Activated CD4-positive, alpha-beta memory T cell treated with anti-CD3 and anti-CD28 coated beads for 36 hours (primary cell): ENCODE results near the gene ERP27. TPM values are rescaled to one million over a fixed set of nuclear protein-coding genes. Genes with fewer than 3 reads are reported as not detected.

Experiments
- CTCF ChIA-PET: fragments of 350-600 bp; sonication (Branson Sonifier 250); formaldehyde crosslinking; loops from one replicate; lab custom pipeline; 2021; ENCODE audit warnings: antibody characterized with exemption, inconsistent platforms; lab: Charles Lee
- POLR2A ChIA-PET: fragments of 350-600 bp; sonication (Branson Sonifier 250); formaldehyde crosslinking; loops from one replicate; lab custom pipeline; 2021; ENCODE audit warnings: antibody characterized with exemption; lab: Charles Lee
- DNase-seq: peaks from one replicate; pipeline ENCODE4 v3.0.0-alpha.2; 2020
- H3K27ac Mint-ChIP-seq: one replicate; pipeline ENCODE4 v1.8.0; 2021; ENCODE audit warnings: mixed read lengths
- H3K27me3 Mint-ChIP-seq: one replicate; pipeline ENCODE4 v1.8.0; 2021; ENCODE audit warnings: mixed read lengths
- H3K36me3 Mint-ChIP-seq: one replicate; pipeline ENCODE4 v1.8.0; 2021; ENCODE audit warnings: mixed read lengths
- H3K4me1 Mint-ChIP-seq: one replicate; pipeline ENCODE4 v1.8.0; 2021; ENCODE audit warnings: low read depth, mixed read lengths
- H3K4me3 Mint-ChIP-seq: one replicate; pipeline ENCODE4 v1.8.0; 2021; ENCODE audit warnings: mild to moderate bottlenecking, mixed read lengths
- H3K9me3 Mint-ChIP-seq: one replicate; pipeline ENCODE4 v1.8.0; 2021; ENCODE audit warnings: mixed read lengths
- intact Hi-C: fragments of 100-400 bp; cut with micrococcal nuclease; formaldehyde crosslinking; loops from one replicate; pipeline ENCODE4 v1.15.1; 2023
- total RNA-seq, 2 experiments: library from RNA; stranded (reverse); gene quantifications; one replicate each; pipeline ENCODE4 v1.2.3, GENCODE V29; 2021

Gene ERP27
- total RNA-seq: 1 to 10 TPM; 1.5 to 2.5 TPM

DNA sequence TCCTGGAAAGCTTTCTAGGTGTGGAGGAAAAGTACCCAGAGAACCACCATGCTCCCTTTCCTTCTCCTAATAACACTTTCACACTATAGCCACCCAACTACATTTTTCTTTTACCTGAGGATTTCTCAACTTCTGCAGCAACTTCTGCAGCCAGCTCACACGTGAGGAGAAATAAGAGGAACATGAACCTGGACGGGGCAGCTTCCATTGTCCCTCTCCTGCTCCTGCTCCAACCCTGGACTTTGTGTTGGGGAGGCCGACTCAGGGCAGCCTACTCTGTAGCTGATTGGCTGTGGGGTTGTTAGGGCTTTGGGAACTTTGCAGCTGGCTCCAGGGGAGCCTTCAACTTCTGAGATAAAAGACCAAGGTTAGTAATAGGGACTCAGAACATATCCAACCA lies at the start of gene ERP27:
TSS of gene ERP27 (minus strand) at position 237 of the 400 bp plus-strand sequence. CDS start at position 208, 29 bp downstream.
- Mint-ChIP-seq H3K4me3 (no peak within 1 kb of the TSS), H3K9me3 (no peaks in the 10 kb centered on the region), H3K27ac (peak within 1 kb of the TSS; percentile 76), H3K4me1 (peaks cover 38% of the 10 kb centered on the region), H3K36me3 (peaks cover 33% of the 10 kb centered on the region), H3K27me3 (no peaks in the 10 kb centered on the region)
- intact Hi-C loops: no loop called here
- ChIA-PET POLR2A (interaction anchor here (3.0 kb wide), 1 partner anchor 10 kb away, joined by 14 read pairs; no protein-coding TSS in a partner anchor), CTCF (interaction anchor here (0.7 to 4.8 kb wide), 9 partner anchors 9 to 163 kb away, joined by 3 to 41 read pairs (median 4); partner anchors contain the start of gene ARHGDIB)
- no peak for DNase-seq

DNA sequence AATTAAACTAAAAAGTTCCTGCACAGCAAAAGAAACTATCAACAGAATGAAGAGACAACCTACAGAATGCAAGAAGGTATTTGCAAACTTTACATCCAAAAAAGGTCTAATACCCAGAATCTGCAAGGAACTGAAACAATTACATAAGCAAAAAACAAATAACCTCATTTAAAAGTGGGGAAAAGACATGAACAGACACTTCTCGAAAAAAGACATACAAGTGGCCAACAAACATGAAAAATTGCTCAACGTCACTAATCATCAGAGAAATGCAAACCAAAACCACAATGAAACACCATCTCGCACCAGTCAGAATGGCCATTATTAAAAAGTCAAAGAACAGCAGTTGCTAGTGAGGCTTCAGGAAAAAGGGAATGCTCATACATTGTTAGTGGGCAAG lies 49.7 kb upstream of the ERP27 start:
- H3K27me3 Mint-ChIP-seq: no peaks in the 10 kb centered on the region
- H3K9me3 Mint-ChIP-seq: peaks cover 7% of the 10 kb centered on the region
- no peaks in the 10 kb centered on the region for H3K36me3 Mint-ChIP-seq
- no peak for DNase-seq
- CTCF ChIA-PET: no interaction called here
- POLR2A ChIA-PET: no interaction called here
- intact Hi-C loops: no loop called here
- peaks cover 16% of the 10 kb centered on the region for H3K4me1 Mint-ChIP-seq
- H3K27ac Mint-ChIP-seq: no peak overlapping the region
- no peak overlapping the region for H3K4me3 Mint-ChIP-seq

DNA sequence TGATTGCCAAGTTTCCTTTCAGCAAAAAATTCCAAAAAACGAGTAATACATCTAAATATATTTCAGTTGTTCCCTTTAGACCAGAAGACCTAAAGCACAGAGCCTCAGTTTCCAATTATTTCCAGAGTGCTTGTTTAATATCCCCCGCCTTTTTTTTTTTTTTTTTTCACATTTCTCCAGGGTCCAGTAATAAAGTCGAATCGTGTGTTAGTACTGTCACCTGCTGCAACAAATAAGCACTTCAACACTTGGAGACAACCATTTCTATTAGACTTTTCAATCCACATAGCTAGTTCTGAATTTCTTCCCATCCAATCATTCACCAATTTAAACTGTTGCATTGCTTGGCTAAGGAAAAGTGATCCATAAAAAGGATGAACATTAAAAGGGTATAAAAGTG lies 48.1 kb upstream of the ERP27 start:
- H3K9me3 Mint-ChIP-seq: peaks cover 6% of the 10 kb centered on the region
- intact Hi-C loops: no loop called here

DNA sequence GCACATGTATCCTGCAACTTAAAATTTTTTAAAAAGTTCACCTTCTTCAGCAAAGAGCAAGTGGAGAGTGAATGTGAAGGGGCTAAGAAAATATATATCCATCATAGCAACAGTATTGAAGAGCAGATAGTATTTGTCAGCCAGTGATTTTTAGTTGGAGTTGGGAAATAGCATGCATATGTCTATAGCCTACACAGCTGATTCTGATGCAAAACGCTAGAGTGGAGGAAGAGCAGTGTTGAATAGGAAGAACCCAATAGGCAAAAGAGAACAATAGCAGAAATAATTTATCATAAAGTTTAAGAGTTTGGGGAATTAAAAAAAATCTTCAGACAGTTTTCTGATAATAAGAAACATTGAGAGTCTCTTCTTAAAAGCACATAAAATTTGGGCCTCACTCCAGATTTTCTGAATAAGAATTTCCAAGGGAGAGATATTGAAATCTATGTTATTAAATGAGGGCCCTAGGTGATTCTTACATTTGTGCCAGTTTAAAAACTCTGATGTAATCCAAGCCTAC lies 46.5 kb upstream of the ERP27 start:
- H3K27me3 Mint-ChIP-seq: no peaks in the 10 kb centered on the region
- intact Hi-C loops: loop anchor here (5.0 kb wide), 1 partner anchor 38 kb away; no protein-coding TSS in a partner anchor
- H3K27ac Mint-ChIP-seq: no peak overlapping the region
- H3K36me3 Mint-ChIP-seq: no peaks in the 10 kb centered on the region
- H3K4me1 Mint-ChIP-seq: peaks cover 32% of the 10 kb centered on the region
- no peak overlapping the region for H3K4me3 Mint-ChIP-seq
- H3K9me3 Mint-ChIP-seq: no peaks in the 10 kb centered on the region
- CTCF ChIA-PET: interaction anchor here (1.0 to 2.3 kb wide), 2 partner anchors 11 to 49 kb away, joined by 3 to 8 read pairs; no protein-coding TSS in a partner anchor
- POLR2A ChIA-PET: no interaction called here
- no peak for DNase-seq

More for the DNA sequence above, 48.1 kb upstream of the ERP27 start:
- Mint-ChIP-seq H3K27me3 (no peaks in the 10 kb centered on the region), H3K4me1 (peaks cover 25% of the 10 kb centered on the region), H3K36me3 (no peaks in the 10 kb centered on the region), H3K4me3 (no peak overlapping the region), H3K27ac (no peak overlapping the region)
- ChIA-PET POLR2A (no interaction called here), CTCF (interaction anchor here (0.7 kb wide), 2 partner anchors 9 to 49 kb away, joined by 3 read pairs; no protein-coding TSS in a partner anchor)
- no peak for DNase-seq

DNA sequence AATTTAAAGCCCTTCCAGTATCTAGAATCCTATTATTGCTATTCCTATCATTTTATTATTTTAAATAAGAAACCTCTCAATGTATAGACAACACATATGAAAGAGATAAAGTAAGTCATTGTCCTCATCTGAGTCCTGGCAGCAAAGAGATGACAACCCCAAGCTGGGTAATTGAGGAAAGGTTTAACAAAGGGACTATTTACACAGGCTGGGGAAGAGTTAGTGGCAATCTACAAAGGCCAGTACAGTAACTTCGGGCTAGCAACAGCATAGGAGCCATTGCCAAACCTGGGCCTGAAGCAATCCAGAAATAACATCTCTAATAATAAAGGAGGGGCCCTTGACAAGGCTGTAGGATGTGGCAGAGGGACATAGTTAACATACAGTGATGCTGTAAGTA lies 45.7 kb upstream of the ERP27 start:
- H3K4me1 Mint-ChIP-seq: peaks cover 36% of the 10 kb centered on the region
- intact Hi-C loops: loop anchor here (5.0 kb wide), 1 partner anchor 37 kb away; no protein-coding TSS in a partner anchor
- no peak for DNase-seq
- H3K36me3 Mint-ChIP-seq: no peaks in the 10 kb centered on the region
- H3K27me3 Mint-ChIP-seq: no peaks in the 10 kb centered on the region
- POLR2A ChIA-PET: no interaction called here
- H3K9me3 Mint-ChIP-seq: no peaks in the 10 kb centered on the region
- CTCF ChIA-PET: interaction anchor here (2.3 kb wide), 1 partner anchor 11 kb away, joined by 8 read pairs; no protein-coding TSS in a partner anchor
- H3K27ac Mint-ChIP-seq: no peak overlapping the region
- no peak overlapping the region for H3K4me3 Mint-ChIP-seq

DNA sequence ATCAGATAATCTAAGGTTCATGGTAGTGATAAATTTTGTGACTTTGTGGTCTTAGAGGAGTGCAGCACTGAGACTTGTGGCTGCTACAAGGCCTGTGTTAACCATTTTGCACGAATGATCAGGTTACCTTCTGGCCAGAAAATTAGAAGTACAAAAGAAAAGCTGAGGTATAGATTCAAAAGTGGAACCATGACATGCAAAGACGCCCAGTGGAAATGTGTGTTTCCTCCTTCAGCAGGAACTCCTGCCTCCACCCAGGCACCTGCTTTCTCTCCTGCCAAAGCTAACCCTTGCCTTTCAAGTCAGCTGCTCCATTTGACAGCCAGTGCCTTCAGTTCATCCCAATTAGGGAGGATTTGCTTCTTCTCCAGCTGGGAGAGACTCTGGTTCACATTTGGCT lies 44.7 kb upstream of the ERP27 start:
- Mint-ChIP-seq H3K9me3 (no peaks in the 10 kb centered on the region), H3K4me3 (no peak overlapping the region), H3K36me3 (no peaks in the 10 kb centered on the region), H3K27me3 (no peaks in the 10 kb centered on the region), H3K4me1 (peaks cover 44% of the 10 kb centered on the region), H3K27ac (no peak overlapping the region)
- ChIA-PET CTCF (interaction anchor here (0.8 to 1.0 kb wide), 3 partner anchors 12 to 259 kb away, joined by 3 to 4 read pairs (median 3); no protein-coding TSS in a partner anchor), POLR2A (no interaction called here)
- peak; percentile 19 for DNase-seq
- intact Hi-C loops: loop anchor here (5.0 kb wide), 1 partner anchor 36 kb away; no protein-coding TSS in a partner anchor

DNA sequence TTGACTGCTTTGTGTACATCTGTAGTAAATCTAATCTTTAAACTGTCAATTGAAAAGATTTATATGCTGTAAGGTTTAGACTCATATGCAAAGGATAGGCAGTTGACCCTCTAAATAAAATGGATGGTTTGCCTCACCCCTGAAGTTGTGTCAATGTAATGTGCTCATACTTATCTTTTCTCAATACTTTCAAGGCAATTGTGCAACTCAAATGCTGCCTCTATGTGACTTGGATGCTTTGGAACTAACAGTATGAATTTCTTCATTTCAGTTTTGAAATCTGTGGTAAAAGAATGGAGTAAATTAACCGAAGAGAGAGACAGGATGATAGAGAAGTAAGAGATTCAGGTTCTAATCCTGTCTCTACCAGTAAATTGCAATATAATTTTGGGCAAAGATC lies 44.2 kb upstream of the ERP27 start:
- H3K4me1 Mint-ChIP-seq: peaks cover 45% of the 10 kb centered on the region
- no peaks in the 10 kb centered on the region for H3K36me3 Mint-ChIP-seq
- no peak overlapping the region for H3K27ac Mint-ChIP-seq
- no peaks in the 10 kb centered on the region for H3K27me3 Mint-ChIP-seq
- intact Hi-C loops: loop anchor here (5.0 kb wide), 1 partner anchor 35 kb away; no protein-coding TSS in a partner anchor
- no peak overlapping the region for H3K4me3 Mint-ChIP-seq
- no peaks in the 10 kb centered on the region for H3K9me3 Mint-ChIP-seq
- CTCF ChIA-PET: interaction anchor here (1.0 kb wide), 1 partner anchor 13 kb away, joined by 4 read pairs; no protein-coding TSS in a partner anchor
- POLR2A ChIA-PET: no interaction called here
- no peak for DNase-seq

DNA sequence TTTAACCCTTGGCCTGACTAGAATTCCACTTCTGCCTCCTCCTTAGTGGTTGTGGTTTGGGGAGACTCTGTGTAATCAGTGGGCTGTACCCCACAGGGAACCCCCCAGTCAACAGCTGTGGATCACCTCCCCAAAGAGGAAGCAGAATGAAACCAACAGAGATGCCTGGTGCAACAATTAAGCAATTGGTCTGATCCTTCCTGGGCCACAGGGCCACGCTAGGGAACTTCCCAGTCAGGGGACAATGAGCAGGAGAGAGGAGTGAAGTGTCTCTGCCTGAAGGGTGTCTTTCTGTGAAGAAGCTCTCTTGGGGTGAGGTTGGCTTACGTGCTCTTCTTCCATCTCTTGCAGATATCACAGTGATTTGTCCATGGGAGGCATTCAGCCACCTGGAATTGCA lies 42.7 kb upstream of the ERP27 start:
- Mint-ChIP-seq H3K4me3 (no peak overlapping the region), H3K4me1 (peaks cover 45% of the 10 kb centered on the region), H3K27ac (no peak overlapping the region), H3K9me3 (no peaks in the 10 kb centered on the region), H3K27me3 (no peaks in the 10 kb centered on the region), H3K36me3 (no peaks in the 10 kb centered on the region)
- POLR2A ChIA-PET: interaction anchor here (0.5 kb wide), 1 partner anchor 232 kb away, joined by 4 read pairs; no protein-coding TSS in a partner anchor
- no peak for DNase-seq
- CTCF ChIA-PET: no interaction called here
- intact Hi-C loops: loop anchor here (5.0 kb wide), 1 partner anchor 34 kb away; no protein-coding TSS in a partner anchor

DNA sequence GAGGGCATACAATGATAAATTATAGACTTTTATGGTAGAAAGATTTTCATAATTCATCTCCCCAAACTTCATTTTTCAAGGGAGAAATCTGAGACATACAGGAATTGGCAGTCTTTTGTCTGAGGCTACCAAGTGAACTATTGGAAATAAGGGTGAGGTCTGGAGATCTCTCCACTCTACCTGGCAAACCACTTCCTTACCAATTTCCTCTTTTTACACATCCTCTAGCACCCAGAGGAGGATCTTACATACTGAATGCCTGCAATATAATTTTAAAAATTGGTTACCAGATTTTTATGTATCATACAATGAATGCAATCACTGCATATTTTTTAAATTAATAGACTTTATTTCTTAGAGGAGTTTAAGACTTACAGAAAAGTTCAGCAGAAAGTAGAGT lies 41.1 kb upstream of the ERP27 start:
- no peak for DNase-seq
- Mint-ChIP-seq H3K4me3 (no peak overlapping the region), H3K4me1 (peaks cover 38% of the 10 kb centered on the region), H3K9me3 (no peaks in the 10 kb centered on the region), H3K27ac (no peak overlapping the region), H3K27me3 (no peaks in the 10 kb centered on the region), H3K36me3 (no peaks in the 10 kb centered on the region)
- intact Hi-C loops: no loop called here
- ChIA-PET CTCF (no interaction called here), POLR2A (no interaction called here)

DNA sequence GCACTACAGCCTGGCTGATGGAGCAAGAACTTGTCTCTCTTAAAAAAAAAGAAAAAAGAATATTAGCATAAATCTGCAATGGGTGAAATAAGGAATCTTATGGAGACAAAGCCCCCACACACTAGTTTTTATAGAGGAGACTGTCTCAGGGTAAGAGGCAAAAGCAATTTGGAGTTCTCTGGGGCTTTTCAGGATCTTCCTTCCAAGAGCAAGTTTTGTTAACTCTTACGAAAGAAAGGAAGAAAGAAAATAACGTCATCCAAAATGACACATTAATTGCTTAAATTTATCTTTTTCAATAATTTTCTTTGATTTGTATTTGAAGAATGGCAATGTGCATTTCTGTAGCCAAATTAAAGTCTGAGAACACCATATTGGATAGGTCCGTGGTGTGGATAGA lies 38.3 kb upstream of the ERP27 start:
- peaks cover 33% of the 10 kb centered on the region for H3K4me1 Mint-ChIP-seq
- H3K4me3 Mint-ChIP-seq: no peak overlapping the region
- no peak for DNase-seq
- no peak overlapping the region for H3K27ac Mint-ChIP-seq
- CTCF ChIA-PET: interaction anchor here (0.6 to 1.4 kb wide), 2 partner anchors 130 to 152 kb away, joined by 3 read pairs; no protein-coding TSS in a partner anchor
- intact Hi-C loops: no loop called here
- no peaks in the 10 kb centered on the region for H3K27me3 Mint-ChIP-seq
- POLR2A ChIA-PET: no interaction called here
- H3K36me3 Mint-ChIP-seq: no peaks in the 10 kb centered on the region
- H3K9me3 Mint-ChIP-seq: no peaks in the 10 kb centered on the region

DNA sequence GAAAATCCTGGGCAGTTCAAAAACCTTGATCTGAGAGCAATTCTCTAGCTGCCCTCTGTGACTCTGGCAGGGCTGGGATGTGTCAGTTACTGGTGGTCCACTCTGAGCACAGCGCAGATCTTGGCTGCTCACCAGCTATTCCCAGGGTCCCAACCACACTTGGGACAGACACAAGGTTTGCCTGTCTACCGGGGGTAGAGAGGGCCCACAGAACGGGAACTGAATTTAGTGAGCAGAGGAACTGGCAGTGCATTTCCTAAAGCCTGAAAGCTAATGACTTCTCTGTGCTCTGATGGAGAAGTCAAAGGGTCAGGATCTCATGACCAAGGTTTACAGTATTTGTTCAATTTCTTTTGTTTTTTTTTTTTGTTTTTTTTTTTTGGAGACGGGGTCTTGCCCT lies 37.1 kb upstream of the ERP27 start:
- H3K4me1 Mint-ChIP-seq: peaks cover 35% of the 10 kb centered on the region
- no peaks in the 10 kb centered on the region for H3K9me3 Mint-ChIP-seq
- H3K36me3 Mint-ChIP-seq: no peaks in the 10 kb centered on the region
- intact Hi-C loops: no loop called here
- no peak overlapping the region for H3K4me3 Mint-ChIP-seq
- ChIA-PET POLR2A (interaction anchor here (0.7 kb wide), 1 partner anchor 170 kb away, joined by 3 read pairs; no protein-coding TSS in a partner anchor), CTCF (interaction anchor here (1.1 kb wide), 1 partner anchor 35 kb away, joined by 3 read pairs; no protein-coding TSS in a partner anchor)
- H3K27ac Mint-ChIP-seq: no peak overlapping the region
- no peak for DNase-seq
- no peaks in the 10 kb centered on the region for H3K27me3 Mint-ChIP-seq

DNA sequence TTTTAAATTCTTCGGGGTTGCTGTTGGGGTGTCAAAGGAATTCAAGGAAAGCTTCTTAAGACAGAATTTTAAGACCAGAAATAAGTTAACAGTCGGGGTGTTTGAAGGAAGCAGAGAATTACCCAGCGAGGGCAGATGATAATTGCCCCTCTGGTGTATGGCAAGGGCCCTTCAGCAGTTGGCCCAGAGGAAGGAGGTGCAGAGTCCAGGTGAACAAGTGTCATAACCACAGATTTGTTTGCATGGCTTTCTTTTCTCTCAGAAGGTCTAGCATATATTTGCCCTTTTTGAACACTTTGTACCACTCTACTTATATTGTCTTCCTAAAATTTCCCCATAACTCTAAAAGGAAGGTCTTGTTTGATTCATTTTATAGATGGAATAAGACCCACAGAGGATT lies 36.3 kb upstream of the ERP27 start:
- no peak overlapping the region for H3K27ac Mint-ChIP-seq
- no peak overlapping the region for H3K4me3 Mint-ChIP-seq
- H3K36me3 Mint-ChIP-seq: no peaks in the 10 kb centered on the region
- ChIA-PET CTCF (interaction anchor here (0.6 to 1.1 kb wide), 2 partner anchors 34 to 155 kb away, joined by 3 to 4 read pairs; no protein-coding TSS in a partner anchor), POLR2A (interaction anchor here (0.7 kb wide), 1 partner anchor 169 kb away, joined by 3 read pairs; no protein-coding TSS in a partner anchor)
- H3K9me3 Mint-ChIP-seq: no peaks in the 10 kb centered on the region
- DNase-seq: no peak
- H3K4me1 Mint-ChIP-seq: peaks cover 37% of the 10 kb centered on the region
- H3K27me3 Mint-ChIP-seq: no peaks in the 10 kb centered on the region
- intact Hi-C loops: no loop called here
